CD4-positive, alpha-beta T cell (primary cell): Measurements from ENCODE around the gene BEND2. TPM values are rescaled to one million over a fixed set of nuclear protein-coding genes. Genes with fewer than 3 reads are reported as not detected.

Experiments
- ATAC-seq: fragments of 200-7000 bp; cut with Tn5 transposase; one replicate; pipeline ENCODE4 v1.10.0; 2022; ENCODE audit warnings: mild to moderate bottlenecking; ENCODE audit not compliant: poor library complexity
- CTCF ChIA-PET: fragments of 350-600 bp; sonication (Branson Sonifier 250); formaldehyde crosslinking; loops from one replicate; lab custom pipeline; 2021; ENCODE audit warnings: antibody characterized with exemption, inconsistent platforms; lab: Charles Lee
- POLR2A ChIA-PET: fragments of 350-600 bp; sonication (Branson Sonifier 250); formaldehyde crosslinking; loops from one replicate; lab custom pipeline; 2021; ENCODE audit warnings: antibody characterized with exemption, inconsistent platforms; lab: Charles Lee
- DNase-seq, 14 experiments: peaks; one replicate each; pipeline ENCODE4 v3.0.0-alpha.2; 2013 to 2020; ENCODE audit warnings: mixed read lengths in 2 of 14
- H3K27ac ChIP-seq, 2 donors: one replicate each; pipeline versions ENCODE4 v1.5.1 to v1.7.0; 2013; ENCODE audit warnings: low read length in 2 of 2, low read depth in 1 of 2, mild to moderate bottlenecking in 1 of 2
- H3K27me3 ChIP-seq, 2 experiments: 1 replicate in 1 of 2; 2 replicates in 1 of 2; pipeline versions ENCODE4 v1.6.1 to v1.7.0; 2013; ENCODE audit warnings: low read length in 2 of 2, control low read depth in 1 of 2, mild to moderate bottlenecking in 1 of 2, moderate library complexity in 1 of 2; ENCODE audit not compliant: insufficient read depth in 2 of 2, control insufficient read depth in 1 of 2
- H3K36me3 ChIP-seq: one replicate; pipeline ENCODE4 v1.6.1; 2013; ENCODE audit warnings: low read length, control low read depth; ENCODE audit not compliant: insufficient read depth
- H3K4me1 ChIP-seq: one replicate; pipeline ENCODE4 v1.6.1; 2013; ENCODE audit warnings: low read length, control low read depth; ENCODE audit not compliant: insufficient read depth
- H3K4me3 ChIP-seq: one replicate; pipeline ENCODE4 v1.5.1; 2013; ENCODE audit warnings: mild to moderate bottlenecking, low read length, moderate library complexity
- H3K9me3 ChIP-seq, 2 experiments: 1 replicate in 1 of 2; 2 replicates in 1 of 2; pipeline versions ENCODE4 v1.6.1 to v1.7.0; 2013; ENCODE audit warnings: low read length in 2 of 2, mild to moderate bottlenecking in 2 of 2, control low read depth in 1 of 2, moderate library complexity in 1 of 2; ENCODE audit not compliant: control insufficient read depth in 1 of 2, insufficient read depth in 1 of 2
- H3K27ac Mint-ChIP-seq: one replicate; pipeline ENCODE4 v1.8.0; 2020; ENCODE audit warnings: mixed read lengths
- H3K27me3 Mint-ChIP-seq: one replicate; pipeline ENCODE4 v1.8.0; 2021; ENCODE audit warnings: mixed read lengths
- H3K36me3 Mint-ChIP-seq: one replicate; pipeline ENCODE4 v1.8.0; 2021; ENCODE audit warnings: low read depth, mixed read lengths
- H3K4me1 Mint-ChIP-seq: one replicate; pipeline ENCODE4 v1.8.0; 2021; ENCODE audit warnings: low read depth, mixed read lengths
- H3K4me3 Mint-ChIP-seq: one replicate; pipeline ENCODE4 v1.8.0; 2020; ENCODE audit warnings: mild to moderate bottlenecking, mixed read lengths
- H3K9me3 Mint-ChIP-seq: one replicate; pipeline ENCODE4 v1.8.0; 2020; ENCODE audit warnings: mixed read lengths
- CTCF ChIP-seq: fragments of 200-600 bp; IDR thresholded peaks from one replicate; pipeline ENCODE4 v1.8.0; 2022; ENCODE audit warnings: antibody characterized with exemption, mild to moderate bottlenecking
- intact Hi-C, 2 experiments: fragments of 100-400 bp; cut with DNase I in 1 of 2; cut with micrococcal nuclease in 1 of 2; formaldehyde crosslinking; loops; one replicate each; pipeline versions ENCODE4 v1.15.1 to v1.9.0; 2023 to 2025; cut with DNase I, micrococcal nuclease
- total RNA-seq, 174 experiments: library from RNA in 2 of 174; stranded (reverse) in 2 of 174; gene quantifications; one replicate each; pipeline ENCODE4 v1.2.3 and lab custom pipeline; 2021 to 2026

Gene BEND2
- total RNA-seq, 2 experiments from 2014 or later = not detected

GRCh38 chrX:18179446-18179845 lies 41.2 kb downstream of the BEND2 start:
- CTCF ChIA-PET = no interaction called here
- intact Hi-C loops = no loop called here

GRCh38 chrX:18174971-18175370 lies 45.7 kb downstream of the BEND2 start:
- TF ChIP-seq CTCF = no peak
- ATAC-seq = no peak

More at GRCh38 chrX:18179446-18179845, 41.2 kb downstream of the BEND2 start:
- Mint-ChIP-seq H3K36me3 (no peaks in the 10 kb centered on the region), H3K9me3 (no peaks in the 10 kb centered on the region), H3K4me3 (no peak overlapping the region), H3K27ac (no peak overlapping the region), H3K4me1 (no peaks in the 10 kb centered on the region), H3K27me3 (peaks cover 5% of the 10 kb centered on the region)
- ATAC-seq (no peak), DNase-seq (no peak)
- Histone ChIP-seq H3K27ac (no peak overlapping the region), H3K36me3 (no peaks in the 10 kb centered on the region), H3K27me3 (no peaks in the 10 kb centered on the region), H3K4me3 (no peak overlapping the region), H3K4me1 (no peaks in the 10 kb centered on the region), H3K9me3 (no peaks in the 10 kb centered on the region)
- TF ChIP-seq CTCF = no peak
- POLR2A ChIA-PET = no interaction called here

GRCh38 chrX:18174209-18174608 lies 46.5 kb downstream of the BEND2 start:
- ChIA-PET POLR2A (no interaction called here), CTCF (no interaction called here)
- ATAC-seq (no peak), DNase-seq (no peak)
- no peak for TF ChIP-seq CTCF
- Histone ChIP-seq H3K27me3 (no peaks in the 10 kb centered on the region), H3K36me3 (no peaks in the 10 kb centered on the region), H3K9me3 (no peaks in the 10 kb centered on the region), H3K4me3 (no peak overlapping the region), H3K27ac (no peak overlapping the region), H3K4me1 (no peaks in the 10 kb centered on the region)
- H3K27me3 Mint-ChIP-seq = peaks cover 5% of the 10 kb centered on the region
- H3K36me3 Mint-ChIP-seq = no peaks in the 10 kb centered on the region
- intact Hi-C loops = no loop called here
- no peak overlapping the region for H3K4me3 Mint-ChIP-seq
- H3K9me3 Mint-ChIP-seq = no peaks in the 10 kb centered on the region
- no peaks in the 10 kb centered on the region for H3K4me1 Mint-ChIP-seq
- H3K27ac Mint-ChIP-seq = no peak overlapping the region

More at GRCh38 chrX:18174971-18175370, 45.7 kb downstream of the BEND2 start:
- H3K36me3 Mint-ChIP-seq = no peaks in the 10 kb centered on the region
- ChIA-PET CTCF (no interaction called here), POLR2A (no interaction called here)
- Histone ChIP-seq H3K9me3 (no peaks in the 10 kb centered on the region), H3K36me3 (no peaks in the 10 kb centered on the region), H3K27me3 (no peaks in the 10 kb centered on the region), H3K27ac (no peak overlapping the region), H3K4me1 (no peaks in the 10 kb centered on the region), H3K4me3 (no peak overlapping the region)
- H3K27ac Mint-ChIP-seq = no peak overlapping the region
- no peaks in the 10 kb centered on the region for H3K9me3 Mint-ChIP-seq
- no peaks in the 10 kb centered on the region for H3K4me1 Mint-ChIP-seq
- H3K27me3 Mint-ChIP-seq = peaks cover 5% of the 10 kb centered on the region
- no peak overlapping the region for H3K4me3 Mint-ChIP-seq
- intact Hi-C loops = no loop called here
- no peak for DNase-seq
